HepG2 (cell line): ENCODE results near the gene FSD1. TPM values are rescaled to one million over a fixed set of nuclear protein-coding genes. Genes with fewer than 3 reads are reported as not detected.

Experiments
- CBX2 ChIP-seq, 2 experiments: fragments of 200-600 bp in 1 of 2; sonication (generic); formaldehyde crosslinking in 1 of 2; IDR thresholded peaks; 2 replicates each; pipeline versions ENCODE4 v1.7.0 to v1.8.1; 2018 to 2022; ENCODE audit warnings: low read depth in 2 of 2, low read length in 1 of 2, mild to moderate bottlenecking in 1 of 2, missing genetic modification reagents in 1 of 2
- ELF3 ChIP-seq: IDR thresholded peaks from 2 replicates; pipeline ENCODE4 v1.6.1; 2016; ENCODE audit warnings: missing genetic modification reagents, missing compliant biosample characterization
- ETV5 ChIP-seq: IDR thresholded peaks from 2 replicates; pipeline ENCODE4 v1.6.1; 2018; ENCODE audit warnings: missing biosample characterization, missing genetic modification reagents, inconsistent platforms, borderline replicate concordance
- FOSL2 ChIP-seq: sonication (generic); formaldehyde crosslinking; IDR thresholded peaks from 2 replicates; pipeline ENCODE4 v1.4.0; 2020; ENCODE audit warnings: missing genetic modification reagents
- FOXA1 ChIP-seq, 2 experiments: fragments of 450-650 bp in 1 of 2; sonication (generic) in 1 of 2; formaldehyde crosslinking in 1 of 2; IDR thresholded peaks; 2 replicates each; pipeline versions ENCODE4 v1.4.0 to v1.6.1; 2016 to 2020; ENCODE audit warnings: missing genetic modification reagents in 1 of 2
- GFI1 ChIP-seq: sonication (generic); formaldehyde crosslinking; IDR thresholded peaks from 2 replicates; pipeline ENCODE4 v1.5.0; 2020; ENCODE audit warnings: missing genetic modification reagents, mild to moderate bottlenecking, borderline replicate concordance
- GLI4 ChIP-seq: sonication (generic); formaldehyde crosslinking; IDR thresholded peaks from 2 replicates; pipeline ENCODE4 v1.5.1; 2020; ENCODE audit warnings: missing genetic modification reagents, mild to moderate bottlenecking, moderate library complexity, borderline replicate concordance
- HDAC1 ChIP-seq: sonication (generic); formaldehyde crosslinking; IDR thresholded peaks from 2 replicates; pipeline ENCODE4 v1.5.1; 2020; ENCODE audit warnings: mild to moderate bottlenecking, missing genetic modification reagents
- HHEX ChIP-seq: IDR thresholded peaks from 2 replicates; pipeline ENCODE4 v1.6.1; 2016; ENCODE audit warnings: control low read depth
- HNRNPUL1 ChIP-seq: fragments of 200-400 bp; formaldehyde crosslinking; IDR thresholded peaks from 2 replicates; pipeline ENCODE4 v1.6.1; 2017; ENCODE audit warnings: low read depth, mild to moderate bottlenecking, low read length, moderate library complexity
- KDM3A ChIP-seq: IDR thresholded peaks from 2 replicates; pipeline ENCODE4 v1.6.1; 2018; ENCODE audit warnings: low read depth, missing compliant biosample characterization
- MBD4 ChIP-seq: IDR thresholded peaks from 2 replicates; pipeline ENCODE4 v1.6.1; 2012; ENCODE audit warnings: low read length, inconsistent platforms, borderline replicate concordance
- MEF2D ChIP-seq: sonication (generic); formaldehyde crosslinking; IDR thresholded peaks from 2 replicates; pipeline ENCODE4 v1.5.1; 2020; ENCODE audit warnings: mild to moderate bottlenecking, missing genetic modification reagents
- PRPF4 ChIP-seq: fragments of 200-400 bp; formaldehyde crosslinking; IDR thresholded peaks from 2 replicates; pipeline ENCODE4 v1.6.1; 2016; ENCODE audit warnings: low read length, low read depth; ENCODE audit not compliant: poor library complexity, severe bottlenecking
- RFXAP ChIP-seq: sonication (generic); formaldehyde crosslinking; IDR thresholded peaks from 2 replicates; pipeline ENCODE4 v1.4.0; 2020; ENCODE audit warnings: missing genetic modification reagents, borderline replicate concordance
- SNAI1 ChIP-seq: sonication (generic); formaldehyde crosslinking; IDR thresholded peaks from 2 replicates; pipeline ENCODE4 v1.5.0; 2020; ENCODE audit warnings: mild to moderate bottlenecking, missing genetic modification reagents, borderline replicate concordance
- SP1 ChIP-seq, 2 experiments: fragments of 450-650 bp in 1 of 2; sonication (generic) in 1 of 2; formaldehyde crosslinking in 1 of 2; IDR thresholded peaks; 2 replicates each; pipeline versions ENCODE4 v1.4.0 to v1.6.1; 2016 to 2020; ENCODE audit warnings: missing genetic modification reagents in 1 of 2
- SRSF9 ChIP-seq: fragments of 200-400 bp; formaldehyde crosslinking; IDR thresholded peaks from 2 replicates; pipeline ENCODE4 v1.6.1; 2018; ENCODE audit warnings: borderline replicate concordance, mild to moderate bottlenecking, low read depth, low read length; ENCODE audit not compliant: insufficient read depth, poor library complexity, severe bottlenecking
- TAF15 ChIP-seq: fragments of 200-400 bp; formaldehyde crosslinking; IDR thresholded peaks from one replicate; pipeline ENCODE4 v1.6.1; 2018; ENCODE audit warnings: mild to moderate bottlenecking, low read depth, low read length; ENCODE audit not compliant: poor library complexity, severe bottlenecking
- TRIM24 ChIP-seq: sonication (generic); formaldehyde crosslinking; IDR thresholded peaks from 2 replicates; pipeline ENCODE4 v1.8.0; 2022; ENCODE audit warnings: mild to moderate bottlenecking, missing genetic modification reagents
- ZC3H13 ChIP-seq: sonication (generic); formaldehyde crosslinking; IDR thresholded peaks from 2 replicates; pipeline ENCODE4 v1.8.1; 2023; ENCODE audit warnings: mild to moderate bottlenecking, missing genetic modification reagents, moderate library complexity
- ZNF12 ChIP-seq: sonication (generic); formaldehyde crosslinking; IDR thresholded peaks from 2 replicates; pipeline ENCODE4 v1.5.0; 2020; ENCODE audit warnings: missing genetic modification reagents
- ZNF232 ChIP-seq: sonication (generic); formaldehyde crosslinking; IDR thresholded peaks from 2 replicates; pipeline ENCODE4 v1.4.0; 2020; ENCODE audit warnings: missing genetic modification reagents, borderline replicate concordance
- ZNF3 ChIP-seq: IDR thresholded peaks from 2 replicates; pipeline ENCODE4 v1.7.0; 2017; ENCODE audit warnings: inconsistent platforms
- ZNF550 ChIP-seq: sonication (generic); formaldehyde crosslinking; IDR thresholded peaks from 2 replicates; pipeline ENCODE4 v1.4.0; 2020; ENCODE audit warnings: mild to moderate bottlenecking, missing genetic modification reagents, borderline replicate concordance
- polyA plus RNA-seq, 8 experiments: library from polyadenylated mRNA; depleted of rRNA in 3 of 8; stranded (reverse) in 7 of 8; unstranded in 1 of 8; fragments of >200 nt; fragmentation: Illumina TruSeq in 4 of 8; extraction: Trizol in 4 of 8; gene quantifications; 2 replicates each; pipeline versions ENCODE4 v1.2.1 to v1.2.3, GENCODE V29; 2011 to 2016; ENCODE audit warnings: low read depth in 4 of 8, missing spikeins in 1 of 8, mixed read lengths in 1 of 8; ENCODE audit not compliant: insufficient read depth in 1 of 8
- total RNA-seq, 5 experiments: library from RNA; depleted of rRNA; stranded (reverse); fragments of >200 nt; fragmentation: Illumina TruSeq; extraction: Trizol; gene quantifications; 2 replicates each; pipeline ENCODE4 v1.2.3, GENCODE V29; 2016; ENCODE audit warnings: low read depth in 1 of 5
- TF ChIP-seq, protein P1 (sequence below): sonication (generic); formaldehyde crosslinking; IDR thresholded peaks from 2 replicates; pipeline ENCODE4 v1.5.0; 2020; ENCODE audit warnings: mild to moderate bottlenecking, missing genetic modification reagents, borderline replicate concordance

The FSD1 gene
- total and polyA plus RNA-seq, 2 of the 13 experiments (the other 11 are each of a cell fraction or from before 2014, with no cell fraction given), result 0.29 to 0.66 TPM

DNA sequence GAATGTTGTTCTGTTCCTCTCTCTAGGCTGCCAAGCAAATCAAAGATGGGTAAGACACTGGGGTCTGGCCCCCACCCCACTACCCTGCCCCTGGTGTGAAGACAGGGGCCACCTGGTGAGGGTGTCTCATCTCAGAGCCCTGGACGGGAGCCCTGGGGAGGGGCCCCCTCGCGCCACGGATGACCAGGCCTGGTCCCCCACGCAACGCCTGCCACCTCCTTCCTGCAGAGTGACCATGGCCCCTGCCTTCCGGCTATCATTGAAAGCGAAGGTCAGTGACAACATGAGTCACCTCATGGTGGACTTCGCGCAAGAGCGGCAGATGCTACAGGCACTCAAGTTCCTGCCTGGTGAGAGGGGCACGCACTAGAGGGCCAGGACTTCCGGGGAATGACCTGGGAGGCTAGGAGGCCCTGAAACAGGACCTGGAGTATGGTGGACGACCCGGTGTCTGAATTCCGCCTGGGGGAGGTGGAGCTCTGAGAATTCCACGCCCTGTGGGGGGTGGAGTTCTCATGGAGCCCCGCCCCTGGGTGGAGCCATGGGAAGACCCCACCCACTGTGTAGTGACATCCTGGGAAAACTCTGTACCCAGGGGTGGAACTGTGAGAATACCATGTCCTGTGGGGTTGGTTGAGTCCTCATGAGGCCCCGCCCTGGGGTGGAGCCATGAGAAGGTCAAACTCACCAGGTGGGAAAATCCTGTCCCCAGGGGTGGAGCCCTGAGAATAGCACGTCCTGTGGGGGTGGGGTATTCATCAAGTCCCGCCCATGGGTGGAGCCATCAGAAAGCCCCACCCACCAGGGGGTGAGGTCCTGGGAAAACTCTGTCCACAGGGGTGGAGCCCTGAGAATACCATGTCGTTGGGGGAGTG, 6.1 kb downstream of the FSD1 start (continued):
- TF ChIP-seq SNAI1 (CRISPR knock-in tag), result no peak
- no peak for TF ChIP-seq SRSF9
- TF ChIP-seq, protein P1, sequence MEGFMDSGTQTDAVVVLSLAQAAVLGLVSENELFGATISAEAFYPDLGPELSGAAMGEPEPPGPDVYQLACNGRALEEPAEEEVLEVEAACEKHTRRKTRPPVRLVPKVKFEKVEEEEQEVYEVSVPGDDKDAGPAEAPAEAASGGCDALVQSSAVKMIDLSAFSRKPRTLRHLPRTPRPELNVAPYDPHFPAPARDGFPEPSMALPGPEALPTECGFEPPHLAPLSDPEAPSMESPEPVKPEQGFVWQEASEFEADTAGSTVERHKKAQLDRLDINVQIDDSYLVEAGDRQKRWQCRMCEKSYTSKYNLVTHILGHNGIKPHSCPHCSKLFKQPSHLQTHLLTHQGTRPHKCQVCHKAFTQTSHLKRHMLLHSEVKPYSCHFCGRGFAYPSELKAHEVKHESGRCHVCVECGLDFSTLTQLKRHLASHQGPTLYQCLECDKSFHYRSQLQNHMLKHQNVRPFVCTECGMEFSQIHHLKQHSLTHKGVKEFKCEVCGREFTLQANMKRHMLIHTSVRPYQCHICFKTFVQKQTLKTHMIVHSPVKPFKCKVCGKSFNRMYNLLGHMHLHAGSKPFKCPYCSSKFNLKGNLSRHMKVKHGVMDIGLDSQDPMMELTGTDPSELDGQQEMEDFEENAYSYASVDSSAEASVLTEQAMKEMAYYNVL (CRISPR knock-in tag), result peak; percentile 79; the same call in 1 of the 2 replicates
- no peak for TF ChIP-seq CBX2 (IDR thresholded peaks at IDR 0.05; ENCODE audit: low read depth, low read length)
- no peak for TF ChIP-seq CBX2 (CRISPR knock-in tag; IDR thresholded peaks at IDR 0.05; ENCODE audit: low read depth)
- TF ChIP-seq HNRNPUL1, result no peak
- TF ChIP-seq MBD4, result no peak
- TF ChIP-seq TRIM24, result peak; percentile 82
- 0 out of 2 replicates have a peak, but pooled peaks have one; percentile 78 for TF ChIP-seq GLI4 (CRISPR knock-in tag)
- TF ChIP-seq PRPF4, result no peak
- peak; percentile 89 for TF ChIP-seq HDAC1 (CRISPR knock-in tag)
- TF ChIP-seq KDM3A (CRISPR knock-in tag), result peak; percentile 81; the same call in 1 of the 2 replicates
- peak; percentile 55; the same call in 1 of the 2 replicates for TF ChIP-seq GFI1 (CRISPR knock-in tag)
- TF ChIP-seq RFXAP, result peak; percentile 69; the same call in 1 of the 2 replicates
- TF ChIP-seq MEF2D, result peak; percentile 79; the same call in 1 of the 2 replicates
- no peak for TF ChIP-seq ZNF550 (CRISPR knock-in tag)
- TF ChIP-seq ZNF12, result peak; percentile 35; the same call in 1 of the 2 replicates
- TF ChIP-seq FOSL2 (CRISPR knock-in tag), result peak; percentile 99
- TF ChIP-seq ETV5 (CRISPR knock-in tag), result peak; percentile 100
- no peak for TF ChIP-seq ZNF3 (CRISPR knock-in tag)
- peak; percentile 79 for TF ChIP-seq ZNF232 (CRISPR knock-in tag)
- peak; percentile 69 for TF ChIP-seq SP1 (IDR thresholded peaks at IDR 0.05)
- TF ChIP-seq SP1 (CRISPR knock-in tag; IDR thresholded peaks at IDR 0.05), result peak; percentile 76
- no peak for TF ChIP-seq TAF15
- TF ChIP-seq ZC3H13 (CRISPR knock-in tag), result no peak
- no peak for TF ChIP-seq FOXA1 (IDR thresholded peaks at IDR 0.05)
- TF ChIP-seq FOXA1 (CRISPR knock-in tag; IDR thresholded peaks at IDR 0.05), result peak; percentile 75
- peak; percentile 98 for TF ChIP-seq ELF3 (CRISPR knock-in tag)
- no peak for TF ChIP-seq HHEX
